HL-60 (cell line): Measurements from ENCODE around the gene STK32B.

ENCODE experiments used
- POLR2AphosphoS5 ChIP-seq: IDR thresholded peaks from 2 replicates; pipeline ENCODE4 v1.6.1; 2012; ENCODE audit warnings: low read depth
- TF ChIP-seq, protein P1 (sequence below): IDR thresholded peaks from one replicate; pipeline ENCODE4 v1.5.1; 2011; ENCODE audit warnings: low read length, control low read depth, inconsistent platforms; ENCODE audit not compliant: insufficient read depth

DNA sequence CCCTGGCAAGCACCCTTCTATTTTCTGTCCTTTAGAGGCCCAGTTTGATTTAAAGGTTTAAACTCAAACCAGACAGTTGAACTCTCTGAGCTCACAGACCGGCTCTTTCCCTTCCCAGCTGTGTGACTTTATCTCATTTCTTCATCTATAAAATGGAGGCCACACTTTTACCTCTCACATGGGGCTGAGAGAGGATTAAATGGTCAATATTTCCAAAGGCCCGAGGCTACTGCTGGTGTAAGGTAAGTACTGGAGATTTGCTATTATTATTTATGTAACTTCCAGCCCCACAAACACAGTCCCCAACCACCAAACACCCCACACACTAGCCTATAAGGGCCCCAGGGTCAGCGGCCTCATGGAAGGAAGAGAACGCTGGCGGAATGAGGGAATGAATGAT lies 18.5 kb upstream of the STK32B start:
- TF ChIP-seq, protein P1, sequence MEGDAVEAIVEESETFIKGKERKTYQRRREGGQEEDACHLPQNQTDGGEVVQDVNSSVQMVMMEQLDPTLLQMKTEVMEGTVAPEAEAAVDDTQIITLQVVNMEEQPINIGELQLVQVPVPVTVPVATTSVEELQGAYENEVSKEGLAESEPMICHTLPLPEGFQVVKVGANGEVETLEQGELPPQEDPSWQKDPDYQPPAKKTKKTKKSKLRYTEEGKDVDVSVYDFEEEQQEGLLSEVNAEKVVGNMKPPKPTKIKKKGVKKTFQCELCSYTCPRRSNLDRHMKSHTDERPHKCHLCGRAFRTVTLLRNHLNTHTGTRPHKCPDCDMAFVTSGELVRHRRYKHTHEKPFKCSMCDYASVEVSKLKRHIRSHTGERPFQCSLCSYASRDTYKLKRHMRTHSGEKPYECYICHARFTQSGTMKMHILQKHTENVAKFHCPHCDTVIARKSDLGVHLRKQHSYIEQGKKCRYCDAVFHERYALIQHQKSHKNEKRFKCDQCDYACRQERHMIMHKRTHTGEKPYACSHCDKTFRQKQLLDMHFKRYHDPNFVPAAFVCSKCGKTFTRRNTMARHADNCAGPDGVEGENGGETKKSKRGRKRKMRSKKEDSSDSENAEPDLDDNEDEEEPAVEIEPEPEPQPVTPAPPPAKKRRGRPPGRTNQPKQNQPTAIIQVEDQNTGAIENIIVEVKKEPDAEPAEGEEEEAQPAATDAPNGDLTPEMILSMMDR: no peak
- TF ChIP-seq POLR2AphosphoS5: no peak
